ENCODE results near the gene CCL2.

CCL2 gene

GRCh38 chr17:34283571-34283970 lies 28.5 kb downstream of the CCL2 start:
- DNase-seq (ENCODE audit: low read depth in 1 of 2, low spot score in 1 of 2), result no peak
- no peaks in the 10 kb centered on the region for H3K27me3 ChIP-seq (ENCODE audit: insufficient read depth, poor library complexity, severe bottlenecking)
- H3K27ac ChIP-seq (replicated peaks), result no peak overlapping the region
- TF ChIP-seq REST (IDR thresholded peaks at IDR 0.05; ENCODE audit: insufficient replicate concordance, low read depth), result no peak
- no peak for TF ChIP-seq CTCF (IDR thresholded peaks at IDR 0.05; ENCODE audit: insufficient read depth, low read length)
- TF ChIP-seq POLR2AphosphoS5 (IDR thresholded peaks at IDR 0.05; ENCODE audit: low read depth), result no peak
- no peak for TF ChIP-seq GABPA (IDR thresholded peaks at IDR 0.05; ENCODE audit: low read depth)
- TF ChIP-seq SPI1 (IDR thresholded peaks at IDR 0.05; ENCODE audit: borderline replicate concordance, low read depth), result no peak
- no peak overlapping the region for H3K4me3 ChIP-seq (replicated peaks; ENCODE audit: insufficient read depth, low read length)

- DNase-seq (ENCODE audit: low read depth in 1 of 2, low spot score in 1 of 2), result no peak
- no peak within 1 kb of the TSS for H3K27ac ChIP-seq (replicated peaks)
- H3K4me3 ChIP-seq (replicated peaks; ENCODE audit: insufficient read depth, low read length), result no peak within 1 kb of the TSS
- H3K27me3 ChIP-seq (ENCODE audit: insufficient read depth, poor library complexity, severe bottlenecking), result no peaks in the 10 kb centered on the region
- TF ChIP-seq CTCF (IDR thresholded peaks at IDR 0.05; ENCODE audit: insufficient read depth, low read length) (no peak), POLR2AphosphoS5 (IDR thresholded peaks at IDR 0.05; ENCODE audit: low read depth) (no peak), SPI1 (IDR thresholded peaks at IDR 0.05; ENCODE audit: borderline replicate concordance, low read depth) (no peak), REST (IDR thresholded peaks at IDR 0.05; ENCODE audit: insufficient replicate concordance, low read depth) (no peak), GABPA (IDR thresholded peaks at IDR 0.05; ENCODE audit: low read depth) (no peak)
These were observed 30.3 kb downstream of the CCL2 start, which contains the start of gene CCL11 for GRCh38 chr17:34285286-34285792. CCL11 (plus strand) TSS chr17:34285742; CDS start chr17:34285809, 67 bp downstream.

- Histone ChIP-seq H3K4me3 (replicated peaks; ENCODE audit: insufficient read depth, low read length) (no peak overlapping the region), H3K27me3 (ENCODE audit: insufficient read depth, poor library complexity, severe bottlenecking) (no peaks in the 10 kb centered on the region), H3K27ac (replicated peaks) (no peak overlapping the region)
- TF ChIP-seq SPI1 (IDR thresholded peaks at IDR 0.05; ENCODE audit: borderline replicate concordance, low read depth), result no peak
- no peak for TF ChIP-seq CTCF (IDR thresholded peaks at IDR 0.05; ENCODE audit: insufficient read depth, low read length)
- TF ChIP-seq REST (IDR thresholded peaks at IDR 0.05; ENCODE audit: insufficient replicate concordance, low read depth), result no peak
- no peak for TF ChIP-seq POLR2AphosphoS5 (IDR thresholded peaks at IDR 0.05; ENCODE audit: low read depth)
- TF ChIP-seq GABPA (IDR thresholded peaks at IDR 0.05; ENCODE audit: low read depth), result no peak
- no peak for DNase-seq (ENCODE audit: low read depth in 1 of 2, low spot score in 1 of 2)
These were observed 32.8 kb downstream of the CCL2 start for GRCh38 chr17:34287875-34288274.
